Hippocampal formation (tissue), 2 donors: ENCODE data around the gene GINM1.

Experiments used
- DNase-seq, 2 donors: peaks; one replicate each; lab custom pipeline; 2025; lab: John Stamatoyannopoulos, UW

Gene GINM1

DNA sequence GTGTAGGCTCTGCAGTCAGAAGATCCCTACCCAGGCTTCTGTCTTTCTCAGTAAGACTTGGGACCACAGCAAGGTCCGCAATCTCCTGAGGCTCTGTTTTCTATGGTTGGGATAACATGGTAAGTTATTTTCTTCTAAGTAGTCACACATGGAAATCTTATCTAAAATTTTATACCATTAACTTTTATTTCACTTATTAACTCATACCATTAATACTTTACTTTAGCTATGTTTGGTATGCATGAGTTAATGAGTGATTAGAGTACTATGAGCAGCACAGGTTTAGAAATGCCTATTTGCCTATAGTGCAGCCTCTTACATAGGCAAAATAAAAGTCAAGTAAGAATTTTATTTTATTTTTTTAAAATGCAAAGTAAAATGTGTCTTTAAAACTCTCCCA, 27.2 kb downstream of the GINM1 start:
- DNase-seq, result no peak

DNA sequence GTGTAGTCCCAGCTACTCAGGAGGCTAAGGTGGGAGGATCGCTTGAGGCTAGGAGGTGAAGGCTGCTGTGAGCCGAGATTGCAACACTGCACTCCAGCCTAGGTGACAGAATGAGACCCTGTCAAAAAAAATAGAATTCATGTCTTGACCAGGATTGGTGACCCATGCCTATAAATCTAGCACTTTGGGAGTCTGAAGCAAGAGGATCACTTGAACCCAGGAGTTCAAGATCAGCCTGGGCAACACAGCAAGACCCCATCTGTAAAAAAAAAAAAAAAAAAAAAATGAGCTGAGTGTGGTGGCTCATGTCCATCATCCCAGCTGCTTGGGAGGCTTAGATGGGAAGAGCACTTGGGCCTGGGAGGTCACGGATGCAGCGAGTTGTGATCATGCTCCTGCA, 34.3 kb downstream of the GINM1 start:
- DNase-seq, result no peak

DNA sequence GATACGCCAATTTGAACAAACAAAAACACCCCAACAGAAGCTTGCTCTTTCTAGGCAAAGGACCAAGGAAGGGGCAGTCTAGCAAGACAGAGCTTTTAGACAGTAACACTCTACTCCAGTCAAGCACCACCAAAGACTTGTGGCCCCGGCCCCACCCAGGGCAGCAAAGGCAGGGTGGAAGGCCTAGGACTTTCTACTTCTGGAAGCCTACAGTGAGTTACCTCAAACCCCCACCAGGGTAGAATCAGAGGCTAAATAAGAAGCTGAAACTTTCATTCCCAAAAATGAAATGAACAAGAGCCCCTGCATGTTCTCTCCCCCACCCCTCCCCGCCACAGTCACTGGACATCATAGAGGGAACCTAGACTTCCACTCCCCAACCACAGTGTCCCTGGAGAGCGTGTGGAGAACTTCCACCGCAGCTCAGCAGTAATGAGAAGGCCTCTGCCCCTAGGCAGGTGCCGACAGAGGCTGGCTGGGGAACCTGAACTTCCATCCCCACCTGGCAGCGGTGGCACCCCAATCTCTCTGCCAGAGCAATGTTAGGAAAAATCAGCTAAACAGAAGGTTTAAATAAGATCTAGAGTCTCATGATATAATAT, 42.3 kb downstream of the GINM1 start:
- DNase-seq, result no peak

DNA sequence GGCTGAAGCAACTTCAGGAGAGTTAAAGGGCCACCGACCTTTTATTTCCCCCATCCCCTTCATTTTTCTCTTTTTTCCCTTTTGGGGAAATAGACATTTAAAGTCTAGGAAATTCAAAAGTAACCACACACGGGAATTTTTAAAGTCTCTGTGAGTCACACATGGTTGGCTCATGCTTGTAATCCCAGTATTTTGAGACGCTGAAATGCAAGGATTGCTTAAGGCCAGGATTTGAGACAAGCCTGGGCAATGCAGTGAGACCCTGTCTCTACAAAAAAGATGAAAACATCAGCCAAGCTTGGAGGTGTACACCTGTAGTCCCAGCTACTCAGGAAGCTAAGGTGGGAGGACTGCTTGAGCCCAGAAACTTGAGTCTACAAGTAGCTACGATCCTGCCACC, 48.2 kb downstream of the GINM1 start:
- no peak for DNase-seq

DNA sequence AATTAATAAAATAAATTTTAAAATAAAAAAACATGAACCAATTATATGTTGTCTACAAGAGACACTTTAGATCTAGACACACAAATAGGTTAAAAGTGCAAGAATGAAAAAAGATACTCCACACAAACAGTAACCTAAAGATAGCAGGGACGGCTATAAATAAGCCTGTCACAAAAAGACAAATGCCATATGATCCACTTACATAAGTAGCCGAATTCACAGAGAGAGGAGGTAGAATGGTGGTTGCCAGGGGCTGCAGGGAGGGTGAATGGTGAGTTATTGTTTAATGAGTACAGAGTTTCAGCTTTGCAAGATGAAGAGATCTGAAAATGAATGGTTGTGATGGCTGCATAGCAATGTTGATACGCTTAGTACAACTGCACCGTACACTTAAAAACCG, 49.6 kb downstream of the GINM1 start:
- DNase-seq, result no peak

DNA sequence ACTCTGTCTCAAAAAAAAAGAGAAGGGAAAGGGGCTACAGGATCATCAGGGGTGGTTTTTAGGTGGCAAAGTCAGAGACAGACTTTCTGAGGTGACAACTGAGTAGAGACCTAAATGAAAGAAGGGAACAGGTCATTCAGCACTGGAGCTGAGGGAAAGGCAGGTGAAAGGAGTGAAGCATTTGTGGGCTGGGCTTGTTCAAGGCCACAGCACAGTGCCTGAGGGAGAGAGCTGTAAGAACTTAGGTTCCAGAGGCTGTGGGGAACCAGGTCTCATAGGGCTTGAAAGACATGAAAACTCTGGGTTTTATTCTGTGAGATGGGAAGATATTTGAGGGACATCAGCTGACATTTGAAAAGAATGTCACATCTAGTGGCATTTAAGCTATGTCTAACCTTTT, 61.5 kb downstream of the GINM1 start:
- DNase-seq, result no peak

DNA sequence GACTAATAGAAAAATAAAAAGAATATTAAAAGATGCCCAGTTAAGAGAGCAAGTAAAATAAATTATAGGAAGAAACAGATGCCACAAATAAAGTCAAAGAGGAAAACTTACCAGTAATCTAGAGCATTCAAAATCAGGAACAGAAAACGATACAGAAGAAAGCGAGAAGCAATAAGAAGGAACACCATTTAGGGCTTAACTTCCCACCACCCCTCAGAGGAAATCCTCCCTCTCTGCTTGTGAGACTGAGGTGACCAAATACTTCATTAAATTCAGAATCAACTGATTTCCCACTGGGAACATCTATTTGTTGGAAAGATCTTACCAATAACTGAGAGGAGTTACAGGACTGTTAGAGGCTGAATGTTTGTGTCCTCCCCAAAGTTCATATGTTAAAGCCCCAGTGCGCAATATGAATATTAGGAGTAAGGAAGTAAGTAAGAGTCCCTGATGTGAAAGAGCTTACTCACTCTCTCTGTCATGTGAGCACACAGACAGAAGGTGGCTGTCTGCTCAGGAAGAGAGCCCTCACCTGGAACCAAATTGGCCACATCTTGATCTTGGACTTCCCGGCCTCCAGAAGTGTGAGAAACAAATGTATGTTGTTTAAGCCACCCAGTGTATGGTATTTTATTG, 62.8 kb downstream of the GINM1 start:
- no peak for DNase-seq

DNA sequence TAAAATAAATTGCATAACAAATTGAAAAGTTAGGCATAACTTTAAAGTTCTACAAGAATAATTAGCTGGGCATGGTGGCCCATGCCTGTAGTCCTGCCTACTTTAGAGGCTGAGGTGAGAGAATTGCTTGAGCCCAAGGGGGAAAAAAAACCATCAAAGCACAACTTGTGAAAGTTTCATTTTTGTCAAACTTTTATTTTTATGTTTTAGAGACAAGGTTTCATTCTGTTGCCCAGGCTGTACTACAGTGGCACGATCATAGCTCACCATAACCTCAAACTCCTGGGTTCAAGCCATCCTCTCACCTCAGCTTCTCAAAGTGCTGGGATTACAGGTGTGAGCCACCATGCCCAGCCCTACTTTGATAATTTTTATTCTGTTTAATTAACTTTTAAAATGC, 68.1 kb downstream of the GINM1 start:
- no peak for DNase-seq

DNA sequence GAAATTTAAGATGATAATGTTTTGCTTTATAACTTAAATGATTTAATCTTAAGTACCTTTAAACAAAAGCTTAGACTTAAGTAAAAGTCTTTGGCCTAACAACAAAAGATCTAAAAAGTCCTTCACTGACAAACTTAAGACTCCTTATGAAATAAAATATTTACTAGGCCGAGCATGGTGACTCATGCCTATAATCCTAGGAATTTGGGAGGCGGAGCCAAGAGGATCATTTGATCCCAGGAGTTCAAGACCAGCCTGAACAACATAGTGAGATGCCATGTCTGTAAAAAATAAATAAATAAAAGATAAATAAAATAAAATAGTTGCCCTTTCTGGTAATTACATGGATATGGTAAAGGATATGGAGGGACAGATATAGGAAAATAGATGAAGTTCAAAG, 69.9 kb downstream of the GINM1 start:
- DNase-seq, result no peak
